Liver (tissue), 3 donors: Measurements from ENCODE around the gene CERS4.

Source experiments
- EGR1 ChIP-seq, 2 donors: IDR thresholded peaks; 2 replicates each; pipeline ENCODE4 v1.6.1; 2016 to 2018; ENCODE audit warnings: antibody characterized with exemption in 2 of 2, low read depth in 2 of 2
- GABPA ChIP-seq, 2 donors: IDR thresholded peaks in 1 of 2; conservative IDR thresholded peaks in 1 of 2; 2 replicates each; pipeline ENCODE4 v1.6.1; 2016; ENCODE audit warnings: antibody characterized with exemption in 2 of 2, mild to moderate bottlenecking in 1 of 2, moderate library complexity in 1 of 2
- HNF4G ChIP-seq: IDR thresholded peaks from 2 replicates; pipeline ENCODE4 v1.6.1; 2016; ENCODE audit warnings: antibody characterized with exemption
- JUND ChIP-seq, 2 donors: IDR thresholded peaks; 2 replicates each; pipeline ENCODE4 v1.6.1; 2016; ENCODE audit warnings: antibody characterized with exemption in 2 of 2
- RXRA ChIP-seq, 2 donors: IDR thresholded peaks; 2 replicates each; pipeline ENCODE4 v1.6.1; 2017 to 2018; ENCODE audit warnings: antibody characterized with exemption in 2 of 2, mild to moderate bottlenecking in 1 of 2
- SP1 ChIP-seq: IDR thresholded peaks from 2 replicates; pipeline ENCODE4 v1.6.1; 2018; ENCODE audit warnings: antibody characterized with exemption, mild to moderate bottlenecking
- TAF1 ChIP-seq: conservative IDR thresholded peaks from 2 replicates; pipeline ENCODE4 v1.6.1; 2016; ENCODE audit warnings: antibody characterized with exemption, mild to moderate bottlenecking
- YY1 ChIP-seq: IDR thresholded peaks from 2 replicates; pipeline ENCODE4 v1.6.1; 2016; ENCODE audit warnings: antibody characterized with exemption, mild to moderate bottlenecking
- TF ChIP-seq, protein P1 (sequence below): fragments of 150-350 bp; IDR thresholded peaks from 2 replicates; pipeline ENCODE4 v1.5.1; 2017; ENCODE audit warnings: improper control_type of control experiment, low read depth, low read length; ENCODE audit not compliant: missing input control
- TF ChIP-seq, protein P2 (sequence below): IDR thresholded peaks from 2 replicates; pipeline ENCODE4 v1.6.1; 2016; ENCODE audit warnings: antibody characterized with exemption
- TF ChIP-seq, protein P3 (sequence below): IDR thresholded peaks from 2 replicates; pipeline ENCODE4 v1.6.1; 2016; ENCODE audit warnings: antibody characterized with exemption, mild to moderate bottlenecking
- TF ChIP-seq, protein P4 (sequence below): IDR thresholded peaks from 2 replicates; pipeline ENCODE4 v1.6.1; 2016; ENCODE audit warnings: antibody characterized with exemption
- donor health status: healthy.
- donor health status: healthy.

DNA sequence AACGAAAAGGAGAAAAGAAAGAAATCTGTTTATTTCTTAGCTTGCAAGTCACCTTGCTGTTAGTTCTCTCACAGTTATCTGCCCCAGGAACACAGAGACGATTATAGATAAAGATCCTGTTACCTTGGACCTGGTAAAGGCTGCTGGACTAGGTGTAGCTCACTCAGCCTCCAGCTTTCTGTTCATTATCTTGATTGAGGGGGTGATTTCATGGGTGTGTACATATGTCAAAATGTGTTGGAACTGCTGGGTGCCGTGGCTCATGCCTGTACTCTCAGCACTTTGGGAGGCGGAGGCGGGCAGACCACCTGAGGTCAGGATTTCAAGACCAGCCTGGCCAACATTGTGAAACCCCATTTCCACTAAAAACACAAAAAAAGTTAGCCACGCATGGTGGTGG lies 27.9 kb downstream of the CERS4 start:
- TF ChIP-seq, protein P1, sequence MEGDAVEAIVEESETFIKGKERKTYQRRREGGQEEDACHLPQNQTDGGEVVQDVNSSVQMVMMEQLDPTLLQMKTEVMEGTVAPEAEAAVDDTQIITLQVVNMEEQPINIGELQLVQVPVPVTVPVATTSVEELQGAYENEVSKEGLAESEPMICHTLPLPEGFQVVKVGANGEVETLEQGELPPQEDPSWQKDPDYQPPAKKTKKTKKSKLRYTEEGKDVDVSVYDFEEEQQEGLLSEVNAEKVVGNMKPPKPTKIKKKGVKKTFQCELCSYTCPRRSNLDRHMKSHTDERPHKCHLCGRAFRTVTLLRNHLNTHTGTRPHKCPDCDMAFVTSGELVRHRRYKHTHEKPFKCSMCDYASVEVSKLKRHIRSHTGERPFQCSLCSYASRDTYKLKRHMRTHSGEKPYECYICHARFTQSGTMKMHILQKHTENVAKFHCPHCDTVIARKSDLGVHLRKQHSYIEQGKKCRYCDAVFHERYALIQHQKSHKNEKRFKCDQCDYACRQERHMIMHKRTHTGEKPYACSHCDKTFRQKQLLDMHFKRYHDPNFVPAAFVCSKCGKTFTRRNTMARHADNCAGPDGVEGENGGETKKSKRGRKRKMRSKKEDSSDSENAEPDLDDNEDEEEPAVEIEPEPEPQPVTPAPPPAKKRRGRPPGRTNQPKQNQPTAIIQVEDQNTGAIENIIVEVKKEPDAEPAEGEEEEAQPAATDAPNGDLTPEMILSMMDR: no peak
- TF ChIP-seq JUND (IDR thresholded peaks at IDR 0.05): no peak
- TF ChIP-seq EGR1 (IDR thresholded peaks at IDR 0.05; ENCODE audit: low read depth in 2 of 2): no peak
- TF ChIP-seq RXRA (IDR thresholded peaks at IDR 0.05): no peak
- TF ChIP-seq SP1: no peak
- TF ChIP-seq YY1: no peak
- TF ChIP-seq, protein P2, sequence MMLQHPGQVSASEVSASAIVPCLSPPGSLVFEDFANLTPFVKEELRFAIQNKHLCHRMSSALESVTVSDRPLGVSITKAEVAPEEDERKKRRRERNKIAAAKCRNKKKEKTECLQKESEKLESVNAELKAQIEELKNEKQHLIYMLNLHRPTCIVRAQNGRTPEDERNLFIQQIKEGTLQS: no peak
- TF ChIP-seq GABPA (IDR thresholded peaks at IDR 0.05 in 1 of 2, conservative IDR thresholded peaks at IDR 0.05 in 1 of 2): no peak
- TF ChIP-seq, protein P3, sequence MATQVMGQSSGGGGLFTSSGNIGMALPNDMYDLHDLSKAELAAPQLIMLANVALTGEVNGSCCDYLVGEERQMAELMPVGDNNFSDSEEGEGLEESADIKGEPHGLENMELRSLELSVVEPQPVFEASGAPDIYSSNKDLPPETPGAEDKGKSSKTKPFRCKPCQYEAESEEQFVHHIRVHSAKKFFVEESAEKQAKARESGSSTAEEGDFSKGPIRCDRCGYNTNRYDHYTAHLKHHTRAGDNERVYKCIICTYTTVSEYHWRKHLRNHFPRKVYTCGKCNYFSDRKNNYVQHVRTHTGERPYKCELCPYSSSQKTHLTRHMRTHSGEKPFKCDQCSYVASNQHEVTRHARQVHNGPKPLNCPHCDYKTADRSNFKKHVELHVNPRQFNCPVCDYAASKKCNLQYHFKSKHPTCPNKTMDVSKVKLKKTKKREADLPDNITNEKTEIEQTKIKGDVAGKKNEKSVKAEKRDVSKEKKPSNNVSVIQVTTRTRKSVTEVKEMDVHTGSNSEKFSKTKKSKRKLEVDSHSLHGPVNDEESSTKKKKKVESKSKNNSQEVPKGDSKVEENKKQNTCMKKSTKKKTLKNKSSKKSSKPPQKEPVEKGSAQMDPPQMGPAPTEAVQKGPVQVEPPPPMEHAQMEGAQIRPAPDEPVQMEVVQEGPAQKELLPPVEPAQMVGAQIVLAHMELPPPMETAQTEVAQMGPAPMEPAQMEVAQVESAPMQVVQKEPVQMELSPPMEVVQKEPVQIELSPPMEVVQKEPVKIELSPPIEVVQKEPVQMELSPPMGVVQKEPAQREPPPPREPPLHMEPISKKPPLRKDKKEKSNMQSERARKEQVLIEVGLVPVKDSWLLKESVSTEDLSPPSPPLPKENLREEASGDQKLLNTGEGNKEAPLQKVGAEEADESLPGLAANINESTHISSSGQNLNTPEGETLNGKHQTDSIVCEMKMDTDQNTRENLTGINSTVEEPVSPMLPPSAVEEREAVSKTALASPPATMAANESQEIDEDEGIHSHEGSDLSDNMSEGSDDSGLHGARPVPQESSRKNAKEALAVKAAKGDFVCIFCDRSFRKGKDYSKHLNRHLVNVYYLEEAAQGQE: no peak
- no peak for TF ChIP-seq TAF1
- TF ChIP-seq HNF4G: no peak
- TF ChIP-seq, protein P4, sequence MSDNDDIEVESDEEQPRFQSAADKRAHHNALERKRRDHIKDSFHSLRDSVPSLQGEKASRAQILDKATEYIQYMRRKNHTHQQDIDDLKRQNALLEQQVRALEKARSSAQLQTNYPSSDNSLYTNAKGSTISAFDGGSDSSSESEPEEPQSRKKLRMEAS: no peak
